Measurements from ENCODE around the gene CRISPLD2.

Gene CRISPLD2

DNA sequence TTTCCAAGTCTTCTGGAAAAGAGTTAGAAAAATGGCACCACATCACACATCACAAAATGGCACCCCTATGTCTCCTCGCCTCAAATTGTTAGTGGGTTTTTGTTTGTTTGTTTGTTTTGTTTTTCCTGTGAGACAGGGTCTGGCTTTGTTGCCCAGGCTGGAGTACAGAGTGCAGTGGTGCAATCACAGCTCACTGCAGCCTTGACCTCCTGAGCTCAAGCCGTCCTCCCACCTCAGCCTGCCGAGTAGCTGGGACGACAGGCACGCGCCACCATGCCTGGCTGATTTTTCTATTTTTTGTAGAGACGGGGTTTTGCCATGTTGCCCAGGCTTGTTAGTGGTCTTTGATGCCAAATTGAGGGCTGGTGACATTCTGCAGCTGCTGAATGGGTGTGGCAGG, 3.8 kb upstream of the CRISPLD2 start:
- H3K4me3 ChIP-seq (ENCODE audit: low read length), result no peak overlapping the region
- no peak for DNase-seq (ENCODE audit: low read depth)
- TF ChIP-seq, protein P1, sequence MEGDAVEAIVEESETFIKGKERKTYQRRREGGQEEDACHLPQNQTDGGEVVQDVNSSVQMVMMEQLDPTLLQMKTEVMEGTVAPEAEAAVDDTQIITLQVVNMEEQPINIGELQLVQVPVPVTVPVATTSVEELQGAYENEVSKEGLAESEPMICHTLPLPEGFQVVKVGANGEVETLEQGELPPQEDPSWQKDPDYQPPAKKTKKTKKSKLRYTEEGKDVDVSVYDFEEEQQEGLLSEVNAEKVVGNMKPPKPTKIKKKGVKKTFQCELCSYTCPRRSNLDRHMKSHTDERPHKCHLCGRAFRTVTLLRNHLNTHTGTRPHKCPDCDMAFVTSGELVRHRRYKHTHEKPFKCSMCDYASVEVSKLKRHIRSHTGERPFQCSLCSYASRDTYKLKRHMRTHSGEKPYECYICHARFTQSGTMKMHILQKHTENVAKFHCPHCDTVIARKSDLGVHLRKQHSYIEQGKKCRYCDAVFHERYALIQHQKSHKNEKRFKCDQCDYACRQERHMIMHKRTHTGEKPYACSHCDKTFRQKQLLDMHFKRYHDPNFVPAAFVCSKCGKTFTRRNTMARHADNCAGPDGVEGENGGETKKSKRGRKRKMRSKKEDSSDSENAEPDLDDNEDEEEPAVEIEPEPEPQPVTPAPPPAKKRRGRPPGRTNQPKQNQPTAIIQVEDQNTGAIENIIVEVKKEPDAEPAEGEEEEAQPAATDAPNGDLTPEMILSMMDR (IDR thresholded peaks at IDR 0.05; ENCODE audit: insufficient read depth, low read depth, low read length, missing control alignments), result no peak

DNA sequence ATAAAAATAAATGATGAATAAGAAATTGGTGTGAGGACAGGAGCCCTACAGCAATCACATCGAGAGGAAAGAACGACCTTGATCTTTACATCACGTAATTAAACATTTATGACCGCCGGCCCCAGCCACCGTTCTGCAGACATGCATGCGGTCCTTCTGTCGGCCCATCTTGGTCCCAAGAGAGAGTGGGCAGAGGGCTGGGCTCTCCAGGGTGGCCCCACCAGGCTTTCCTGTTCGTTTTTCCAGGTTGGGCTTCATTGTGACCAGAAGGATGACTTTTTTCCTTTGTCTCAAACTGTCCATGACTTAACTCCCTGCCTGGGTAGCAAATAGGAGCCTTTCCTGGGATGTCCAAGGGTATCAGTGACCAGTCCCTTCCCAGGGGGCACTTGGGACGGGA, 3.3 kb upstream of the CRISPLD2 start:
- no peak for DNase-seq (ENCODE audit: low read depth)
- TF ChIP-seq, protein P1 (IDR thresholded peaks at IDR 0.05; ENCODE audit: insufficient read depth, low read depth, low read length, missing control alignments), result no peak
- no peak overlapping the region for H3K4me3 ChIP-seq (ENCODE audit: low read length)

DNA sequence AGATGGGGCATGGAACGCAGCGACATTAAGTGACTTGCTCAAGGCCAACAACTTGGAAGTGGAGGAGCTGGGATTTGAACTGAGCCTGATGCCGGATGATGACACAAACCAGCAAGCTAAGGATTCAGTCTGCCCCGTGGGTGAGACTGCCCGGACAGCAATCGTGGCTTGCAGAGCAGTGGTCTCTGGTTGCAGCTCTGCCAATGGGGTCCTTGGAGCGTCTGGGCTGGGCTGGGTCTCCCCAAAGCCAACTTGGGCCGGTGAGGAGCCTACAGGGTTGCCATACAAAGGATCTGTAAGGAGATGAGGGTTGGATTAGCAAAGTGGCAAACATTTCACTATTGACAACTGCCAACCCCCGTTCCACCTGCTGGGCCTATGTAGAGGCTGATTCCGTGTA, 2.6 kb upstream of the CRISPLD2 start:
- H3K4me3 ChIP-seq (ENCODE audit: low read length), result no peak overlapping the region
- TF ChIP-seq, protein P1 (IDR thresholded peaks at IDR 0.05; ENCODE audit: insufficient read depth, low read depth, low read length, missing control alignments), result no peak
- DNase-seq (ENCODE audit: low read depth), result no peak

DNA sequence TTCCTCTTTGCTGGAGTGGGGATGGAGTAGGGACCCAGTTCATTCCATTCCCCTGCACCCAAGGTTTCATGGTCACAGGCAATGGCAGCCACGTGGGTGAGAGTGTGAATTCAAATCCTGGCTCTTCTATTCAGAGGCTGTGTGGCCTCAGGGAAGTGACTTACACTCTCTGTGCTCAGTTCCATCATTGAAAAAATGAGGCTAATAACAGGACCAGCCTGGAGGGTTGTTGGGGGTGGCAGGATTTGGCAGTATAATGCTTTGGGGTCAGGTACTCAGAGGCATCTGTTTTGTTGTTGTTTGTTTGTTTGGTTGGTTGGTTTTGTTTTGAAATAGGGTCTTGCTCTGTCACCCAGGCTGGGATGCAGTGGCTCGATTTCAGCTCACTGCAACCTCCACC, 2.2 kb upstream of the CRISPLD2 start:
- TF ChIP-seq, protein P1 (IDR thresholded peaks at IDR 0.05; ENCODE audit: insufficient read depth, low read depth, low read length, missing control alignments), result no peak
- H3K4me3 ChIP-seq (ENCODE audit: low read length), result no peak overlapping the region
- DNase-seq (ENCODE audit: low read depth), result no peak

DNA sequence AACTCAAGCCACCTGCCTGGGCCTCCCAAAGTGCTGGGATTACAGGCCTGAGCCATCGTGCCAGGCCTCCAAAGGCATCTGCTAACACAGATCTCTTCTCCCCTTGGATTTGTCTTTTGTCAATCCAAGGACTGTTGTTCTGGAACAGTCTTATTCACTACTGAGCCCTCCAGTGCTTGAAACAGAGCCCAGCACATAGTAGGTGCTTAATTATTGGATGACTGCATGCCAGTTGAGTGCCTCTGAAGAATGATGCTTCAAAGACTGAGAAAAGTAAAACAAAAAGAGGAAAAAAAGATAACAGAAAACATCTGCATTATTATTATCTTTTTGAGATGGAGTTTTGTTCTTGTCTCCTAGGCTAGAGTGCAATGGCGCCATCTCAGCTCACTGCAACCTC, 1.7 kb upstream of the CRISPLD2 start:
- H3K4me3 ChIP-seq (ENCODE audit: low read length), result no peak overlapping the region
- DNase-seq (ENCODE audit: low read depth), result no peak
- TF ChIP-seq, protein P1 (IDR thresholded peaks at IDR 0.05; ENCODE audit: insufficient read depth, low read depth, low read length, missing control alignments), result no peak

DNA sequence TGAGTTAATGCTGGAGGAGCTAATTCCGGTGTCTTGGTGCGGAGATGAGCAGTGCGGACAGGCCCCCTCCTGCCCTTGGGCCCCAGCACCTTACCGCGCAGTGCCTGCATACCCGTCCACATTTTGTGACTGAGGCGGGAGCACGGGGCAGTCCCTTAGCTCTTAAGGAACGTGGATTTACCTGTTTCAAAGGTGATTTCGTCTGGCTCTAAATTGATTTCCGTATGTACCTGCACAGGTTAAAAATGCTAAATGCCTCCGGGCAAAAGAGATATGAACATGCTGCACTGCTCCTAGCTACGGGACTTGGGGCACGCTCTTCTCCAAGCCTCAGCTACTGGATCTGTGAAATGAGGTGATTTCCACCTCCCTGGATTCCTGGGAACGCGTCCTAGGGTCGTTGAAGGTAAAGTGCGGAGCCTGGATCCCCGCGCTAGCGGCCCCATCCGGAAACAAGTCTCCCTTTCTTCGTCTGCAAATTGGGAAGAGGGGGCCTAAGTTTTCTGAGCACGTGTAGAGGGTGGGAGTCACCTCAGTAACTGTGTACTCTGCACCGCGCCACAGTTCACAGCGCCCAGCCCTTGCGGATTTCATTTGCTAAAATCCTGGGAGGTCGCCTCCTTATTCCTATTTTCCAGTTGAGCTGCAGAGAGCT, 669 bp upstream of the CRISPLD2 start:
- no peak overlapping the region for H3K4me3 ChIP-seq (ENCODE audit: low read length)
- no peak for DNase-seq (ENCODE audit: low read depth)
- TF ChIP-seq, protein P1 (IDR thresholded peaks at IDR 0.05; ENCODE audit: insufficient read depth, low read depth, low read length, missing control alignments), result no peak

- H3K4me3 ChIP-seq (ENCODE audit: low read length), result no peak overlapping the region
- no peak for DNase-seq (ENCODE audit: low read depth)
- TF ChIP-seq, protein P1 (IDR thresholded peaks at IDR 0.05; ENCODE audit: insufficient read depth, low read depth, low read length, missing control alignments), result no peak
Measured at GRCh38 chr16:84820305-84820684, 510 bp downstream of the CRISPLD2 start.

Measured in epithelial cell of esophagus (primary cell).